ENCODE measurements around the gene MYMK. TPM values are rescaled to one million over a fixed set of nuclear protein-coding genes. Genes with fewer than 3 reads are reported as not detected.

MYMK gene
- total and polyA plus RNA-seq, 3 donors from 2014 or later, result 0.87 TPM; not detected in 2

- H3K27ac ChIP-seq, result no peak overlapping the region
- no peaks in the 10 kb centered on the region for H3K36me3 ChIP-seq (ENCODE audit: low read depth, missing control alignments)
- H3K4me3 ChIP-seq, result no peak overlapping the region
- no peak for DNase-seq
- 47 to 62% methylated on average over 13 to 14 of the region's 14 CpGs for WGBS, 2 donors
- H3K4me1 ChIP-seq, result peaks cover 33% of the 10 kb centered on the region
- no peaks in the 10 kb centered on the region for H3K9me3 ChIP-seq
- no peak for TF ChIP-seq POLR2A (IDR thresholded peaks at IDR 0.05)
- no peak for TF ChIP-seq CTCF (IDR thresholded peaks at IDR 0.05)
- intact Hi-C loops (cut with DNase I; ENCODE audit: low total_unique reads), result no loop called here
- no peaks in the 10 kb centered on the region for H3K27me3 ChIP-seq
Observed at GRCh38 chr9:133563291-133563796, 38.6 kb upstream of the MYMK start.

GRCh38 chr9:133562611-133563290, 38.0 kb upstream of the MYMK start:
- 93 to 96% methylated on average over 21 to 23 of the region's 54 CpGs for whole genome bisulfite sequencing, 2 donors
- Histone ChIP-seq H3K9me3 (no peaks in the 10 kb centered on the region), H3K27me3 (no peaks in the 10 kb centered on the region), H3K4me1 (peaks cover 33% of the 10 kb centered on the region), H3K4me3 (no peak overlapping the region), H3K36me3 (ENCODE audit: low read depth, missing control alignments) (no peaks in the 10 kb centered on the region), H3K27ac (no peak overlapping the region)
- TF ChIP-seq POLR2A (IDR thresholded peaks at IDR 0.05) (no peak), CTCF (IDR thresholded peaks at IDR 0.05) (no peak)
- DNase-seq, result no peak
- intact Hi-C loops (cut with DNase I; ENCODE audit: low total_unique reads), result no loop called here

GRCh38 chr9:133561976-133562554, 37.3 kb upstream of the MYMK start:
- Histone ChIP-seq H3K4me1 (peaks cover 33% of the 10 kb centered on the region), H3K9me3 (no peaks in the 10 kb centered on the region), H3K27me3 (no peaks in the 10 kb centered on the region), H3K36me3 (ENCODE audit: low read depth, missing control alignments) (no peaks in the 10 kb centered on the region), H3K4me3 (no peak overlapping the region), H3K27ac (no peak overlapping the region)
- TF ChIP-seq CTCF (IDR thresholded peaks at IDR 0.05), result no peak
- no peak for TF ChIP-seq POLR2A (IDR thresholded peaks at IDR 0.05)
- WGBS, 2 donors, result 94% methylated on average over 16 of the region's 32 CpGs; no CpG with 5 or more reads in 1 of the 2 donors
- intact Hi-C loops (cut with DNase I; ENCODE audit: low total_unique reads), result no loop called here
- DNase-seq, result no peak

- intact Hi-C loops (cut with DNase I; ENCODE audit: low total_unique reads), result no loop called here
- no peak for DNase-seq
- no peak for TF ChIP-seq POLR2A (IDR thresholded peaks at IDR 0.05)
- TF ChIP-seq CTCF (IDR thresholded peaks at IDR 0.05), result no peak
- Histone ChIP-seq H3K9me3 (no peaks in the 10 kb centered on the region), H3K4me1 (peaks cover 30% of the 10 kb centered on the region), H3K27me3 (no peaks in the 10 kb centered on the region), H3K4me3 (no peak overlapping the region), H3K36me3 (ENCODE audit: low read depth, missing control alignments) (no peaks in the 10 kb centered on the region), H3K27ac (no peak overlapping the region)
- 95 to 97% methylated on average over 18 to 22 of the region's 22 CpGs for WGBS, 2 donors
Observed at GRCh38 chr9:133560944-133561343, 36.2 kb upstream of the MYMK start.
